Activated CD8-positive, alpha-beta T cell treated with anti-CD3 and anti-CD28 coated beads, Interleukin-2, amount 10 ng/mL, durations not matched to agents 7 days and 5 days (primary cell): ENCODE measurements around the gene SEMA5B. TPM values are rescaled to one million over a fixed set of nuclear protein-coding genes. Genes with fewer than 3 reads are reported as not detected.
A peak's percentile ranks its signal among the peaks of the same experiment; 100 is the strongest.

Source experiments
- ATAC-seq: fragments of 150-1000 bp; cut with Tn5 transposase; one replicate; pipeline ENCODE4 v1.10.0; 2021; ENCODE audit warnings: moderate library complexity
- CTCF ChIA-PET: fragments of 350-600 bp; sonication (Branson Sonifier 250); formaldehyde crosslinking; loops from one replicate; lab custom pipeline; 2021; ENCODE audit warnings: antibody characterized with exemption; lab: Charles Lee
- POLR2A ChIA-PET: fragments of 350-600 bp; sonication (Branson Sonifier 250); formaldehyde crosslinking; loops from one replicate; lab custom pipeline; 2021; ENCODE audit warnings: antibody characterized with exemption; lab: Charles Lee
- DNase-seq: peaks from one replicate; pipeline ENCODE4 v3.0.0-alpha.2; 2020
- H3K27ac Mint-ChIP-seq: one replicate; pipeline ENCODE4 v1.8.0; 2021; ENCODE audit warnings: mild to moderate bottlenecking, mixed read lengths
- H3K27me3 Mint-ChIP-seq: one replicate; pipeline ENCODE4 v1.8.0; 2021; ENCODE audit warnings: low read depth, mixed read lengths
- H3K36me3 Mint-ChIP-seq: one replicate; pipeline ENCODE4 v1.8.0; 2021; ENCODE audit warnings: low read depth, mixed read lengths
- H3K4me1 Mint-ChIP-seq: one replicate; pipeline ENCODE4 v1.8.0; 2021; ENCODE audit warnings: low read depth, mixed read lengths
- H3K4me3 Mint-ChIP-seq: one replicate; pipeline ENCODE4 v1.8.0; 2021; ENCODE audit warnings: mild to moderate bottlenecking, mixed read lengths
- H3K9me3 Mint-ChIP-seq: one replicate; pipeline ENCODE4 v1.8.0; 2022; ENCODE audit warnings: mixed read lengths; ENCODE audit not compliant: insufficient read depth
- total RNA-seq, 2 experiments: library from RNA; stranded (reverse); gene quantifications; one replicate each; pipeline ENCODE4 v1.2.3, GENCODE V29; 2021

SEMA5B gene
- total RNA-seq, 2 experiments from 2014 or later: not detected

DNA sequence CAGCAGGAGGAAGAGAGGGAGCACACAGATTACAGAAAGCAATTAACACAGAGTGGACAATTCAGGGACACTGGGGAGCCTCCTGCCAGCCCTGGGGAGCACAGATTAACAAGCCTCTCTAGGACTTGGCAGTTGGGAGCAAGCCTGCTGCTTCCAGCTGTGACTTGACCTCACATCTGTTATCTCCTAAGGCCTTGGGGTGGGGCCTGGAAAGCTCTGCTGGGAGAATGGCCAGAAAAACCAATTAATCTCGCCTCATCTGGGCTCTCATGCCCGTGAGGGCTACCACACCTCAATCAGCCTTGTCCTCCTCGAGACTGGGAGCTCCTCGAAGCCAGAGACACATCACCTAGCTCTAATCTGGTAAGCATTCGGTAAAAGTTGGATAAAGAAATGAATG, 39.1 kb downstream of the SEMA5B start:
- peaks cover 54% of the 10 kb centered on the region for H3K27me3 Mint-ChIP-seq
- ATAC-seq (no peak), DNase-seq (no peak)
- H3K4me3 Mint-ChIP-seq: no peak overlapping the region
- no peaks in the 10 kb centered on the region for H3K9me3 Mint-ChIP-seq
- H3K4me1 Mint-ChIP-seq: no peaks in the 10 kb centered on the region
- ChIA-PET POLR2A (no interaction called here), CTCF (no interaction called here)
- no peaks in the 10 kb centered on the region for H3K36me3 Mint-ChIP-seq
- no peak overlapping the region for H3K27ac Mint-ChIP-seq

DNA sequence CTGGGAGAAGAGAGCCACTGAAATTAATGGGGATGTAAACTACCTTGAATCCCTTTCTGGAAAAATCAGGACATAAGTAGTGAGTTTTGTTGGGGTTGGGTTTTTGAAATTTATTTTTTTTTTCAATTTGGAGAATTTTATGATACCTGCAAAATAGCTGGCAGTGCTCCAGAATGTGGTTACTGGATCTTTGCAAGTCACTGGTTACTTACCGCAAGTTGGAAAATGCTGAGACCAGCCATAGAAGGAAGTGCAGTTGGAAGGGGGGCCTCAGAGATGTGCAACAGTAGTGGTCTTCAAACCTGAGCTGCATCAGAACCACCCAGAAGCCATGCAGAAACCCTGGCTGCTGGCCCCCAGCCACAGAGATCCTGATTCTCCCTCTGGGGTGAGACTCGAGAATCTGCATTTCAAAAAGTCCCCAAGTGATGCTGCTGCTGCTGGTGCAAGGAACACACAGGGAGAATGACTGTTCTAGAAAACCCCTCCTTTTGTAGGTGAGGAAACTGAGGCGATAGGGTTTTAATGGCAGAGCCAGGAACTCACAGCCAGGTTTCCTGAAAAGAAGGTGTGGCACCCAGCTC, 39.7 kb downstream of the SEMA5B start:
- no peaks in the 10 kb centered on the region for H3K9me3 Mint-ChIP-seq
- no peak overlapping the region for H3K4me3 Mint-ChIP-seq
- H3K27me3 Mint-ChIP-seq: peaks cover 52% of the 10 kb centered on the region
- H3K27ac Mint-ChIP-seq: no peak overlapping the region
- ATAC-seq (no peak), DNase-seq (no peak)
- no peaks in the 10 kb centered on the region for H3K4me1 Mint-ChIP-seq
- no peaks in the 10 kb centered on the region for H3K36me3 Mint-ChIP-seq
- POLR2A ChIA-PET: no interaction called here
- CTCF ChIA-PET: no interaction called here

DNA sequence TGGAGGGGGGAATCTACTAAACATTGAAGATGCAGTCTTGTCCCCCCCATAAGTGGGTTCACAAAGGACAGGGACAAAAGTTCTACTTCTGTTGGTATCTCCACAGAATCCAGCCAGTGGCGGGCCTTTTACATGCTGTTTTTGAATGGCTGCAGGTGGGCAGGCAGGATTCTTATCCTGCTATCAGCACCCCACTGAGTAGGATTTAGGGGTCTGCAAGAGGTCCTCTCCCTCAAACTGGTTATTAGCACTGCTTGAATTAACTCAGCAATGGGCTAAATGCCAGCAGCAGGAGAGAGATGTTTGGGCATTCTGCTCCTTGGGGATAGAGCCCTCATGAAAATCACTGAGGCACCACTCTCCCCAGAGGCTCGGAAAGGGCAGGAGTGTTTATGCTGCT, 40.3 kb downstream of the SEMA5B start:
- Mint-ChIP-seq H3K4me1 (no peaks in the 10 kb centered on the region), H3K4me3 (no peak overlapping the region), H3K36me3 (no peaks in the 10 kb centered on the region), H3K27ac (no peak overlapping the region), H3K9me3 (no peaks in the 10 kb centered on the region), H3K27me3 (peaks cover 50% of the 10 kb centered on the region)
- ATAC-seq (no peak), DNase-seq (no peak)
- ChIA-PET CTCF (no interaction called here), POLR2A (no interaction called here)

DNA sequence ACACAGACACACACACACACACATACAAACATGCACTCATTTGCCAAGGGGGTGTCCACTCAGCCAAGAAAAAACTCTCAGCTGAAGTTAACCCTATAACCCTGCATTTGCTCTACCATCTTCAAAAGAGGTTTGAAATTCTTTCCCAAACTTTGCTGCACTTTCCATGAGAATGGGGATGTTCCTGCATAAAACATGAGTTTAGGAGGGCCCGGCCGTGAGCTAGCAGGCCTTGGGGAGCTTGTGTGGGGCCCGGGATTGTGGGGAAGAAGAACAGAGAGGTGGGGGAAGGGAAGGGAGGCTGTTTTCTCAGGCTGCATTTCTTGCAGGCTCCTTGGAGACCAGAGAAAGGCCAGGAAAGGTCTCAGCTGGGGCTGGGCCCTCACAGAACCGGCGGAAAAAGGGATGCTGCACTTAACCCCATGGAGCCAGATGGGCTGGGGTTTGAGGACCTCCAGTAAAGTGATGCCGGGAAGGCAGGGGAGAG, 40.8 kb downstream of the SEMA5B start:
- no peaks in the 10 kb centered on the region for H3K9me3 Mint-ChIP-seq

DNA sequence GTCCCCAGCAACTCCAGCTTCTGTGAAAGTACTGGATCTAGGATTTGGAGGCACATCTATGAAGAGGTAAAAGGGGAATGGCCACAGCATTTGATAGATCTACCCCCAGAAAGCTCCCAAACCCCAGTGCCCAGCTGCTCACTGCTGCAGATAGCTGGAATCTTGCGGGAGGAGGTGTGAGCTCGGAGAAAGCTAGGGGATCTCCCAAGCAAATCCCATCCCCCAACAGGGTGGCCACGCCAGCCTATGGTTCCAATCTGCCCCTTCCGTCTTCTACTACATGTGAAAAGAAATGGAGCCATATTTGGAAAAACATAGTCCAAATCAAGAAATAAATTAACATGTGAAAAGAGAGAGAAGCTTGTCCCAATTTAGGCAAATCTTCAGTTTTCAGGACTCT, 42.0 kb downstream of the SEMA5B start:
- CTCF ChIA-PET: interaction anchor here (1.0 kb wide), 1 partner anchor 16 kb away, joined by 3 read pairs; no protein-coding TSS in a partner anchor
- ATAC-seq: no peak
- peaks cover 45% of the 10 kb centered on the region for H3K27me3 Mint-ChIP-seq

More for the DNA sequence above, 40.8 kb downstream of the SEMA5B start:
- Mint-ChIP-seq H3K27me3 (peaks cover 50% of the 10 kb centered on the region), H3K27ac (no peak overlapping the region), H3K36me3 (no peaks in the 10 kb centered on the region), H3K4me1 (no peaks in the 10 kb centered on the region), H3K4me3 (no peak overlapping the region)
- CTCF ChIA-PET: interaction anchor here (1.0 kb wide), 1 partner anchor 14 kb away, joined by 3 read pairs; no protein-coding TSS in a partner anchor
- DNase-seq (no peak), ATAC-seq (no peak)
- POLR2A ChIA-PET: no interaction called here

DNA sequence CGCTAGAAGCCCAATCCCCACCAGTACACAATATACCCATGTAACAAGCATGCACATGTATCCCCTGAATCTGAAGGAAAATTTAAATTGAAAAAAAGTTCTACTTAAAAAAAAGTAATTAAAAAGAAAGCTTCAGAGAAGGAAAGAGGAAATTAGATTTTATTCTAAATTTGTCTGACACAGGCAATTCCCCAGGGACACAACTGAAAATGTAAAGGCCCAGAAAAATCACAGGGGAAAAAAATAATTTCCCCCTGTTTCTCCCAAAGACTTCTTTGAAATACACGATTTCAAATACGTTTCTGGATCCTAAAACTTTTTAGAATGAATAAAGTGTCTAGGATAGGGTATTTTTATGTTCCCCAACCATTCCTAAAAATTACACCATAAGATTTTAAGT, 42.9 kb downstream of the SEMA5B start:
- ATAC-seq (no peak), DNase-seq (no peak)
- Mint-ChIP-seq H3K36me3 (no peaks in the 10 kb centered on the region), H3K4me3 (no peak overlapping the region), H3K27ac (no peak overlapping the region), H3K4me1 (no peaks in the 10 kb centered on the region), H3K27me3 (peaks cover 37% of the 10 kb centered on the region), H3K9me3 (no peaks in the 10 kb centered on the region)
- ChIA-PET POLR2A (interaction anchor here (0.6 kb wide), 1 partner anchor 1049 kb away, joined by 3 read pairs; no protein-coding TSS in a partner anchor), CTCF (no interaction called here)

More for the DNA sequence above, 42.0 kb downstream of the SEMA5B start:
- POLR2A ChIA-PET: no interaction called here
- DNase-seq: no peak
- no peak overlapping the region for H3K4me3 Mint-ChIP-seq
- no peak overlapping the region for H3K27ac Mint-ChIP-seq
- no peaks in the 10 kb centered on the region for H3K36me3 Mint-ChIP-seq
- no peaks in the 10 kb centered on the region for H3K9me3 Mint-ChIP-seq
- H3K4me1 Mint-ChIP-seq: no peaks in the 10 kb centered on the region

DNA sequence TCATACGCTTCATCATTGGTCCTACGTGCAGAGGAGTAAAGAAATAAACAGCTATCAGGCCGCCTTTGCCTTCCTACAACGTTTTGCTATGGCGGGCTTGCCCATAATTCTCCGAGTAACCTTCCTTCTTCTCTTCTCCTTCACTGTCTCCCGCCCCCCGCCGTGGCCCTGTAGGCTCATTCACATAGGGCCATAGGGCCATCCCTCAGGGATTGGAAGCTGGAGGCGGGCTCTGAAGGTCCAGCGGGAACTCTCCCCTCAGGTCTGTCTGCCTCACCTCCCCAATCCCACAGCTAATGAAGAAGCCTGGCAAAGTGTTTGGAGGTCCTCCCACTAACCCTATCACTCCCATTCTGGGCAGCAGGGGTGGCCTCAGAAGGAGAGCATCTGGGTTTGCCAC, 43.6 kb downstream of the SEMA5B start:
- no peak for ATAC-seq
- Mint-ChIP-seq H3K27ac (no peak overlapping the region), H3K9me3 (no peaks in the 10 kb centered on the region), H3K4me1 (peaks cover 5% of the 10 kb centered on the region), H3K36me3 (no peaks in the 10 kb centered on the region), H3K4me3 (no peak overlapping the region), H3K27me3 (peaks cover 34% of the 10 kb centered on the region)
- POLR2A ChIA-PET: no interaction called here
- CTCF ChIA-PET: no interaction called here
- DNase-seq: no peak

DNA sequence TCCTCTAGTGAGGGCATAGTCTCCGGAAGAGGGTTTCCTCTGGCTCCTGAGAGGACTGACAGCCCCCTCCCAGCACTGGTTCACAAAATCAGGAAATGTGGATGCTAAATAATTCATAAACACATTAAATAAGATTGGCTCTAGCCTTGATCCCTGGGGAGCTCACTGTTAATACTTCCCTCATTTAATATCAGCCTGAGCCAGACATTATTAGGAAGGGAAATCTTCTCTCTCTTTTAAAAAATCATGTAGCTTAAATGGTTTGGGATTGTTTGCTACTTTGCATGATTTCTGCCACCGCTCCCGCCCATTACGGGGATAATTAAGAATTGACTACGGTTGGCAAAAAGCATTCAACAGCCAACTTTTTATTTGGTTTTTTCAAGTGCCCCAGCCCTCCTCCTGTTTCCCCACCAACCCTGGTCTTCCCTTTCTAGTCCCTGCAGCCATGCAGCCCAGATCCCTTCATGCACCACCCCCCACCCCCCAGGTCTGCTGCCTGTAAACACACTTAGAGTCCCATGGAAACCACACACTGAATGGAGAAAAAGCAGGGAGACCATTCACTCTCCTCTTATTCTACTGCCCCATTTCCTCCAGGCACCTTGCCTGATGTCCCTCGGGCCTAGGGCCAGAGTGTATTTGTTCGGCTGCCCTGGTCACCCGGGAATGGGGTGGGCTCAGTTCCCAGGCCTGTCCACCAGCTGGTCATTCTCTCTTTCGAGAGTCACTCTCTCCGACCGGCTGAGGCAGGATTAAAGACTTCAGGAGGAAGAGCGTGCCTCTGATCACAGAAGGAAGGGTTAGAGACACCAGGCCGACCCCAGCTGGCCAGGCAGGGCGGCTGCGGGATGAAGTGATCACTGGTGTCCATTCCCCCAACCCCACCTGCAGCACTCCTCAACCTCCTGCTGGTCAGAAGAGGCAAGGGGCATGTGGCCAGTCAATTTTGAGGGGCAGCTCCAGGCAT, 45.1 kb downstream of the SEMA5B start:
- no peaks in the 10 kb centered on the region for H3K9me3 Mint-ChIP-seq
- CTCF ChIA-PET: no interaction called here

DNA sequence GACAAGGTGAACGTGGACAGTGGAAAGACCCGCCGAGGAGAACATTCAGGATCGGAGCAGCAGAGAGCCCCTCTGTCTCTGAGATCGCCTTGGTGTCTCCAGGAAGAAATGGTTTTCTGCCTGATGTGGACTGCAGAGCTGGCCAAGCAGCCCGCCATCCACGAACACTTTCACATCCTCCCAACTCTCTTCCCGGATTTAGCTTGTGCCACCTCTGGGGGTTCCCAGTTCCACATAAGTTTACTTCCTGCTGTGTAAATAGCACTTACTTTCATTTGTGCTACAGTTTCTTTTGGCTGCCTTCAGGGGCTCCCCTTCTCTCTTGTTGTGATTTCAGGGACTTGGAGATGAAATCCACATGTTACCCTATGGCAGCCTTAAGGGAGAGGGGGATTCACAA, 48.4 kb downstream of the SEMA5B start:
- Mint-ChIP-seq H3K9me3 (no peaks in the 10 kb centered on the region), H3K4me3 (no peak overlapping the region), H3K27me3 (peaks cover 5% of the 10 kb centered on the region), H3K36me3 (no peaks in the 10 kb centered on the region), H3K27ac (no peak overlapping the region), H3K4me1 (peaks cover 40% of the 10 kb centered on the region)
- POLR2A ChIA-PET: no interaction called here
- CTCF ChIA-PET: no interaction called here
- no peak for DNase-seq
- ATAC-seq: no peak

More for the DNA sequence above, 45.1 kb downstream of the SEMA5B start:
- ATAC-seq (no peak), DNase-seq (no peak)
- Mint-ChIP-seq H3K27ac (no peak overlapping the region), H3K27me3 (peaks cover 24% of the 10 kb centered on the region), H3K4me1 (peaks cover 18% of the 10 kb centered on the region), H3K4me3 (no peak overlapping the region), H3K36me3 (no peaks in the 10 kb centered on the region)
- POLR2A ChIA-PET: no interaction called here

DNA sequence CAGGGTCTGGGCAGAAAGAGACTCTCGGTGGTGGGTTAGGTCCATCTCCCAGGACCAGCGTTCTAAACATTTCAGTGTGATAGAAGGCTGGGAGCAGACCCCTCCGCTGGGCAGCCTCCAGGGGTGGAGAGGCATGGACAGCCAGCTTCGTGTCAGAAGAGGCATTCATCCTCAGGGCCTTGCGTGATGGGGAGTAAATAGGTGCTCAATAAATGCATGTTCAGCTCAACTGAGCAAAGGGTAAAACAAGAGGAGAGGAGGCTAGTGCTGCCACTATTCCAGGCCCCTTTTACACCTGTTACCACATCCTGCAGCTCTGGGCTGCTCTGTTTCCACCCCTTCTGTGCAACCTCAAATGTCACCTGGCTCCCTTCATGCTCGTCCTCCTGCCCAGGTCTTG, 49.0 kb downstream of the SEMA5B start:
- CTCF ChIA-PET: interaction anchor here (1.3 kb wide), 1 partner anchor 36 kb away, joined by 4 read pairs; no protein-coding TSS in a partner anchor
- Mint-ChIP-seq H3K4me3 (no peak overlapping the region), H3K9me3 (no peaks in the 10 kb centered on the region), H3K27me3 (peaks cover 5% of the 10 kb centered on the region), H3K27ac (no peak overlapping the region), H3K4me1 (peaks cover 40% of the 10 kb centered on the region), H3K36me3 (no peaks in the 10 kb centered on the region)
- ATAC-seq: no peak
- DNase-seq: peak; percentile 26
- POLR2A ChIA-PET: no interaction called here

DNA sequence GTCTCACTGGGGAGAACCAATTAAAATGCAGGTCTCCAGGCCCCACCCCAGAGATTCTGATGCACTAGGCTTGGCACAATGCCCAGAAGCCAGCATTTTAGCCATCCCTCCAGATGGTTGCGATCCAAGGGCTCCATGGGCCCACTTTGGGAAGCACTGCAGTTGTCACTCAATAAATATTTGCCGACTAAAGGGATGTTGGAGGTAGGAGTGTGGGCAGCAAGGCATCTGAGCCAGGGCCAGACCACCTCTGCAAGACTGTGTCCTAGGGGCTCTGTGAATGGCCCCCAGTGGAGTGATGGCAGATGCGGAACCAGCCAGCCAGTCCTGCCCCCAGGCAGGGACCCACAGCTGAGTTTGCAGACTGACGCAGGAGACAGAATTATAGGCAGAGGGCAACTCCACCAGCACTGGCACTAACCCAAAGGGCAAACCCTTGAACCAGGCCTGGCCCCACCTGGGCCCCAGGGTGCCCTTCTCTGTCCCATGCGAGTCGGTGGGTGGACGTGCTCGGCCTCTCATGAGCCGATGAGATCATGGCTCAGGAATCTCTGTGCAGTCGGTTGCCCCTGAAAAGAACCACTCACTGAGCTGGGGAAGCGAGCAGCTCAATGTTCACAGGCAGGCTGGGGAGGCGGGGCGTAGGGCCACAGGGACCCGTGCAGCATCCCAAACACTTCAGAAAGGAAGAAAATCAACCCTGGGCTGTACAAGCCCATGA, 49.7 kb downstream of the SEMA5B start:
- no peak overlapping the region for H3K27ac Mint-ChIP-seq
- CTCF ChIA-PET: interaction anchor here (1.3 kb wide), 1 partner anchor 36 kb away, joined by 4 read pairs; no protein-coding TSS in a partner anchor
- POLR2A ChIA-PET: no interaction called here

More for the DNA sequence above, 49.7 kb downstream of the SEMA5B start:
- ATAC-seq (no peak), DNase-seq (no peak)
- Mint-ChIP-seq H3K36me3 (no peaks in the 10 kb centered on the region), H3K9me3 (no peaks in the 10 kb centered on the region), H3K27me3 (peaks cover 8% of the 10 kb centered on the region), H3K4me1 (peaks cover 40% of the 10 kb centered on the region), H3K4me3 (no peak overlapping the region)
